Effector memory CD4-positive, alpha-beta T cell (primary cell): ENCODE data around the gene PARL.
"Not testable (repeated sequence)": the region's sequence is repeated elsewhere in the genome, so short reads cannot be mapped to it uniquely, and the experiment has no call there.

ENCODE experiments used
- DNase-seq, 3 donors: peaks; one replicate each; pipeline ENCODE4 v3.0.0-alpha.2; 2020
- H3K27ac ChIP-seq: 2 replicates; pipeline ENCODE4 v1.7.0; 2013; ENCODE audit warnings: mild to moderate bottlenecking, low read length, moderate library complexity; ENCODE audit not compliant: insufficient read depth, poor library complexity, severe bottlenecking
- H3K27me3 ChIP-seq: replicated peaks from 2 replicates; pipeline ENCODE4 v1.7.0; 2013; ENCODE audit warnings: mild to moderate bottlenecking, low read length; ENCODE audit not compliant: insufficient read depth, control insufficient read depth, poor library complexity, severe bottlenecking
- H3K36me3 ChIP-seq: 2 replicates; pipeline ENCODE4 v1.7.0; 2013; ENCODE audit warnings: mild to moderate bottlenecking, low read length, moderate library complexity; ENCODE audit not compliant: control insufficient read depth, insufficient read depth
- H3K4me1 ChIP-seq: 2 replicates; pipeline ENCODE4 v1.7.0; 2013; ENCODE audit warnings: low read length, mild to moderate bottlenecking; ENCODE audit not compliant: control insufficient read depth, insufficient read depth, poor library complexity, severe bottlenecking
- H3K4me3 ChIP-seq: 2 replicates; pipeline ENCODE4 v1.7.0; 2013; ENCODE audit warnings: low read length, low read depth, mild to moderate bottlenecking; ENCODE audit not compliant: insufficient read depth, poor library complexity, severe bottlenecking
- H3K9me3 ChIP-seq: 2 replicates; pipeline ENCODE4 v1.7.0; 2013; ENCODE audit warnings: mild to moderate bottlenecking, low read length, moderate library complexity; ENCODE audit not compliant: control insufficient read depth

Gene PARL

DNA sequence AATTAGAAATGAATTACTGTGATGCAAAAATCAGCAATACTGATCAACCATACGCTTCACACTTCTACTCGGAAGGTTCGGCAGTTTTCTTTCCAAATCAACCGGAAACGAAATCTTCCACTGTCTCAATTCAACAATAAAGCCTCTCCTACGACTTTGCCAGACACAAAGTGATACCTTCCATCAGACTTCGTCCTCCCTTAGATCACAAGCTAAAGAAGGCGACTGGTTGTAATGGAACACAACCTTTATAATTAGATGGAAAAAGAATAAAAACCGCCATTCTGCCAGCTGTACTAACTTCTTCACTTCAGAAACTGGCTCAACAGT, 618 bp downstream of the PARL start:
- no peak for DNase-seq
- H3K27ac ChIP-seq = peak overlapping the region; percentile 70
- H3K27me3 ChIP-seq = no peaks in the 10 kb centered on the region
- H3K4me3 ChIP-seq = peak overlapping the region; percentile 97
- H3K36me3 ChIP-seq = no peaks in the 10 kb centered on the region
- no peaks in the 10 kb centered on the region for H3K9me3 ChIP-seq
- peaks cover 15% of the 10 kb centered on the region for H3K4me1 ChIP-seq

DNA sequence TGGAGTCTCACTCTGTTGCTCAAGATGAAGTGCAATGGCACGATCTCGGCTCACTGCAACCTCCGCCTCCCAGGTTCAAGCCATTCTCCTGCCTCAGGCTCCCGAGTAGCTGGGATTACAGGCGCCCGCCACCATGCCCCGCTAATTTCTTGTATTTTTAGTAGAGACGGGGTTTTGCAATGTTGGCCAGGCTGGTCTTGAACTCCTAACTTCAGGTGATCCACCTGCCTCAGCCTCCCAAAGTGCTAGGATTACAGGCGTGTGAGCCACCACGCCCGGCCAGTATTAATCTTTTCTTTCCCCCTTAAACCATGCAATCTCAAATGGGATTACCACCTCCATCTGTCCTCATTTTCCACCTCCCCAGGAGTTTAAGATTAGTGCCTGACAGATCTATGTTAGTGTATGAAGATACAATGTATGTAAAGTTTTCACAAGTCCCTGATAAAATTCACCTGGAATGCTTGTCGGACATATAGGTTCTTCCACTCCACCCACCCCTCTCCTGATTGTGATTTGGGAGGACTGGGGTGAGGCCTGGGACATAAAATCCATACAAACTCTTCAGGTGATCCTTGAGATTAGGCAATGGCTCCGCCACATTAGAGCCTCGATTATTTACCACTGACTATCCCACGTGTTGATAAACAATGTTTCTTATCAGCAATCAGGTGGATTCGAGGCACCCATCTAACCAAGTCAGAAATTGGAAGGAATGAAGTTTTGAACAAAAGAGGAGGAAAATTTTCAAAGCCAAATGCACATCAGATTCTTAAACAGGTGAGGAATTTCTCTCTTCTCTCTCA, 1.2 kb downstream of the PARL start:
- DNase-seq = no peak
- Histone ChIP-seq H3K27ac (no peak overlapping the region), H3K4me3 (peak overlapping the region; percentile 97)

DNA sequence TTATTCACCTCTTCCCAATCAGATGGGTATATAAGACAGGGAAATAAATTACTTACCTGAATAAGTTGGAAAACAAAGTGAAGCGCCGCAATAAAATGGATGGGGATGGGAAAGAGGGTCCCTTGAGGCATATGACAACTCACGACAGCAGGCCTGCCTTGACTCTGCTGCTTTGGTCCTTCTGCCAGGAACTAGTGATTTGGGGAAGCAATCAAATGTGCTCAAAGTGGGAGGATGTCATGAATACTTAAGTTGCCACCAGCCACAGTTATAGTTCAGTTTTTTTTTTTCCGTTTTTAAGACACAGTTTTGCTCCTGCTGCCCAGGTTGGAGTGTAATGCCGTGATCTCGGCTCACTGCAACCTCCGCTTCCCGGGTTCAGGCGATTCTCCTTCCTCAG, 4.6 kb downstream of the PARL start:
- no peak overlapping the region for H3K4me3 ChIP-seq
- DNase-seq = no peak
- no peaks in the 10 kb centered on the region for H3K27me3 ChIP-seq
- H3K27ac ChIP-seq = no peak overlapping the region
- no peaks in the 10 kb centered on the region for H3K9me3 ChIP-seq
- peaks cover 15% of the 10 kb centered on the region for H3K4me1 ChIP-seq
- H3K36me3 ChIP-seq = peaks cover 3% of the 10 kb centered on the region

More for the DNA sequence above, 1.2 kb downstream of the PARL start:
- Histone ChIP-seq H3K4me1 (peaks cover 15% of the 10 kb centered on the region), H3K27me3 (no peaks in the 10 kb centered on the region), H3K9me3 (no peaks in the 10 kb centered on the region), H3K36me3 (peaks cover 1% of the 10 kb centered on the region)

DNA sequence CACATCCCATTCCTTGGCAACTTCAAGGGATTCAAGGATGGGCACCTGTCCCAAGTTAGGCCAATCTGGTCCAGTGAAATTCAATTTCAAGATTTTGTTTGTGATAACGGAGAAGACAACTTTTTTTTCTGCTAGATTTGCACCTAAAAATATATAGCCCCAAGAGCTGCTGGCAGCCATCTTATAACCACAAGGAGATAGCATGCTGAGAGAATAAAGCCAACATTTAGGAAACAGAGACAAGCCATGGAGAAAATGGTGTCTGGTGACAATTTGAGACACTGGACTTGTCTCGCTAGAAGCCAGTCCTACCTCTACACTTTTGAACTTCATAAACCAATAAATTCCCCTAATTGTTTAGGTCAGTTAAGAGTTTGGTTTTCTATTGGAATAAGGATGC, 5.4 kb downstream of the PARL start:
- no peak overlapping the region for H3K27ac ChIP-seq
- peaks cover 3% of the 10 kb centered on the region for H3K36me3 ChIP-seq
- H3K27me3 ChIP-seq = no peaks in the 10 kb centered on the region
- no peaks in the 10 kb centered on the region for H3K9me3 ChIP-seq
- no peak for DNase-seq
- peaks cover 15% of the 10 kb centered on the region for H3K4me1 ChIP-seq
- H3K4me3 ChIP-seq = no peak overlapping the region

DNA sequence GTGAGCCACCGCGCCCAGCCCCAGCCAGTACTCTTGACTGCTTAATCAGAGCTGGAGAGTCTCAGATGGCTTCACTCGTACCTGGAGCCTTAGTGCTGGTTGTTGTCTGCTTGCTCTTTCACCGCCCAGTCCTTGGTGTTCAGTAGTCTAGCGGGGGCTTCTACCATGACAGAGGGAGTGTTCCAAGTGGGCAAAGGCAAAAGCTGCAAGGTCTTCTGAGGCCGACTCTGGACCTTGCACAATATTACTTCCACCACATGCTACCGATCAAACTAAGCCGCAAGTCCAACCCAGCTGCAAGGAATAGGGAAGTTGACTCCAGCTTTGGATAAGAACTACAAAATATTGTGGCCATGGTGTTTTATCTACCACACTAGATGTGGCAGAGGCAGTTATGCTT, 6.6 kb downstream of the PARL start:
- DNase-seq = no peak
- Histone ChIP-seq H3K27ac (no peak overlapping the region), H3K27me3 (no peaks in the 10 kb centered on the region), H3K4me1 (peaks cover 7% of the 10 kb centered on the region), H3K9me3 (no peaks in the 10 kb centered on the region), H3K4me3 (no peak overlapping the region), H3K36me3 (peaks cover 3% of the 10 kb centered on the region)

DNA sequence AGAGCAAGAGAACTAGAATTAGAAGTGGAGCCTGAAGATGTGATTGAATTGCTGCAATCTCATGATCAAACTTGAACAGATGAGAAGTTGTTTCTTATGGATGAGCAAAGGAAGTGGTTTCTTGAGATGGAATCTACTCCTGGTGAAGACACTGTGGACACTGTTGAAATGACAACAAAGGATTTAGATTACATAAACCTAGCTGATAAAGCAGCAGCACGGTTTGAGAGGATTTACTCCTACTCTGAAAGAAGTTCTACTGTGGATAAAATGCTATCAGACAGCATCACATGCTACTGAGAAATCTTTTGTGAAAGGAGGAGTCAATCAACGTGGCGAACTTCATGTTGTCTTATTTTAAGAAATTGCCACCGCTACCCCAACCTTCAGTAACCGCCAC, 7.5 kb downstream of the PARL start:
- H3K27me3 ChIP-seq, H3K4me3 ChIP-seq, H3K4me1 ChIP-seq, H3K9me3 ChIP-seq, H3K27ac ChIP-seq, H3K36me3 ChIP-seq, DNase-seq: not testable (repeated sequence)

DNA sequence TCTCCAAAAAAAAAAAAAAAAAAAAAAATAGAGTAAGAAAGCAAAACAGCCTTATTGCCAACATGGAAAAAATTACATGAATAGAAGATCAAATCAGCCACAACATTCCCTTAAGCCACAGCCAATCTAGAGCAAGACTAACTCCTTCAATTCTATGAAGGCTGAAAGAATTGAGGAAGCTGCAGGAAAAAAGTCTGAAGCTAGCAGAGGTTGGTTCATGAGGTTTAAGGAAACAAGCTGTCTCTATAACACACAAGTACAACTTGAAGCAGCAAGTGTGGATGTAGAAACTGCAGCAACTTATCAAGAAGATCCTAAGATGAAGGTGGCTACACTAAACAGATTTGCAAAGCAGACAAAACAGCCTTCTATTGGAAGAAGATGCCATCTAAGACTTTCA, 9.3 kb downstream of the PARL start:
- no peak overlapping the region for H3K27ac ChIP-seq
- DNase-seq = no peak

DNA sequence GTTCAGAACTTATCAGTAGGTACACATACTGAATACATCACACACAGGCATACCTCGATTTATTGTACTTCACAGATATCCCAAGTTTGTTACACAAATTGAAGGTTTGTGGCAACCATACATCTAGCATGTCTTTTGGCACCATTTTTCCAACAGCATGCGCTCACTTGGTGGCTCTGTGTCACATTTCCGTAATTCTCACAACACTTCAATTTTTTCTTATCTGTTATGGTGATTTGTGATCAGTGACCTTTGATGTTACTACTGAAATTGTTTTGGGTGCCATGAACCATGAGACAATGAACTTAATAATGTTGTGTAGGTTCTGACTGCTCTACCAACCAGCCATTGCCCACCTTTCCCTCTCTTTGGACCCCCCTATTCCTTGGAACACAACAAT, 10.8 kb downstream of the PARL start:
- Histone ChIP-seq H3K4me3 (no peak overlapping the region), H3K27me3 (no peaks in the 10 kb centered on the region), H3K27ac (no peak overlapping the region), H3K9me3 (no peaks in the 10 kb centered on the region), H3K36me3 (peaks cover 3% of the 10 kb centered on the region), H3K4me1 (no peaks in the 10 kb centered on the region)
- no peak for DNase-seq

More for the DNA sequence above, 9.3 kb downstream of the PARL start:
- no peak overlapping the region for H3K4me3 ChIP-seq
- peaks cover 3% of the 10 kb centered on the region for H3K36me3 ChIP-seq
- H3K9me3 ChIP-seq = no peaks in the 10 kb centered on the region
- H3K27me3 ChIP-seq = no peaks in the 10 kb centered on the region
- no peaks in the 10 kb centered on the region for H3K4me1 ChIP-seq

DNA sequence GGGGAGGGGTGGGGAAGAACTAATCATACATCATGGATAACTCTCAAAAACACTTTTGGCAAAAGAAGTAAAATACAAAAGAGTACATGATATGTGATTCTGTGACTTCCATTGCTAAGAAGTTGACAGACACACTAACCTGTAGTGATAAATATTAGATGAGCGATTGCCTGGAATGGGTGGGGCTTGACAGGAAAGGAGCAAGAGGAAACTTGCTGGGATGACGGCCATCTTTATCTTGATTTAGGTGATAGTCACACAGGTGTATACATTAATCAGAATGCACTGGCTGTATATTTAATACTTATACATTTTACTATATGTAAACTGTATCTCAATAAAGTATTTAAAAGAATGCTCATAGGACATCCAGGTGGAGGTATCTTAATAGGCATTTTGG, 13.1 kb downstream of the PARL start:
- no peaks in the 10 kb centered on the region for H3K27me3 ChIP-seq
- H3K4me1 ChIP-seq = no peaks in the 10 kb centered on the region
- peaks cover 13% of the 10 kb centered on the region for H3K36me3 ChIP-seq
- no peak overlapping the region for H3K27ac ChIP-seq
- no peak for DNase-seq
- H3K4me3 ChIP-seq = no peak overlapping the region
- no peaks in the 10 kb centered on the region for H3K9me3 ChIP-seq

DNA sequence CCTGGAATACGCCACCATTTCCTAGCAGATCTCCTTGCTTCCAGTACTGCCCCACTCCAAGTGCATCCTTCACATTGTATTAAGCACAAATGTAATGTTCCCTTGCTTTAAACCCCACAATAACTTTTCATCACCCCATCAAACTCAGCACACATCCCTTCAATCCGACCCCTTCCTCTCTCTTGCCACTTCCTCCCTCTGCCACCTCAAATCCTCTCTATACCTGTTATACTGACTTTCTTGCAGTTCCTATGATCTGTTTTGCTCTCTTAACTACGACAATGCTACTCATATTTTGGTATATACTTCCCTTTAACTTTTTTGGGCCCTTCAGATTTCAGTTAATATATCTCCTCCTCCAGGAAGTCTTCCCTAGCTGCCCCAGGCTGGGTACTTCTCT, 14.1 kb downstream of the PARL start:
- no peaks in the 10 kb centered on the region for H3K9me3 ChIP-seq
- H3K27ac ChIP-seq = no peak overlapping the region
- H3K4me1 ChIP-seq = no peaks in the 10 kb centered on the region
- H3K4me3 ChIP-seq = no peak overlapping the region
- H3K27me3 ChIP-seq = no peaks in the 10 kb centered on the region
- DNase-seq = no peak
- peaks cover 20% of the 10 kb centered on the region for H3K36me3 ChIP-seq
